NCI-H2196 (cell line): ENCODE measurements around the gene JUNB.
"Not testable (repeated sequence)": the region's sequence is repeated elsewhere in the genome, so short reads cannot be mapped to it uniquely, and the experiment has no call there.

Source experiments
- DNase-seq: peaks from one replicate; lab custom pipeline; 2025; ENCODE audit not compliant: unreplicated experiment; lab: John Stamatoyannopoulos, UW

JUNB gene

GRCh38 chr19:12802267-12803106 lies 11.2 kb downstream of the JUNB start:
- no peak for DNase-seq

GRCh38 chr19:12804051-12804450 lies 12.8 kb downstream of the JUNB start:
- no peak for DNase-seq

- DNase-seq: peak; percentile 95
Observed at GRCh38 chr19:12806242-12807081, 15.2 kb downstream of the JUNB start, which contains the start of gene RNASEH2A. RNASEH2A (plus strand) TSS chr19:12806584; CDS start chr19:12806674, 90 bp downstream.

GRCh38 chr19:12815088-12815487 lies 23.8 kb downstream of the JUNB start:
- DNase-seq: no peak

- not testable (repeated sequence) for DNase-seq
Observed at GRCh38 chr19:12817188-12817587, 25.9 kb downstream of the JUNB start.

GRCh38 chr19:12817810-12818209 lies 26.5 kb downstream of the JUNB start:
- not testable (repeated sequence) for DNase-seq

- no peak for DNase-seq
Observed at GRCh38 chr19:12821761-12822160, 30.5 kb downstream of the JUNB start.

- DNase-seq: no peak
Observed at GRCh38 chr19:12825254-12826131, 34.2 kb downstream of the JUNB start.

GRCh38 chr19:12828494-12828893 lies 37.2 kb downstream of the JUNB start:
- peak; percentile 88 for DNase-seq

GRCh38 chr19:12833418-12833737 lies 42.1 kb downstream of the JUNB start:
- no peak for DNase-seq

GRCh38 chr19:12833738-12834565 lies 42.7 kb downstream of the JUNB start:
- peak; percentile 73 for DNase-seq

- DNase-seq: peak; percentile 56
Observed at GRCh38 chr19:12834566-12834943, 43.3 kb downstream of the JUNB start, which contains the start of gene RTBDN. RTBDN (minus strand) TSS chr19:12834579; CDS start chr19:12829979, 4,600 bp downstream.

GRCh38 chr19:12834976-12835757 lies 43.9 kb downstream of the JUNB start:
- peak; percentile 89 for DNase-seq

- no peak for DNase-seq
Observed at GRCh38 chr19:12836529-12836863, 45.2 kb downstream of the JUNB start.

- DNase-seq: no peak
Observed at GRCh38 chr19:12837225-12837624, 45.9 kb downstream of the JUNB start.

- DNase-seq: peak; percentile 82
Observed at GRCh38 chr19:12838182-12838885, 47.0 kb downstream of the JUNB start, which contains the start of gene MAST1. MAST1 (plus strand) TSS chr19:12838515; CDS start chr19:12838573, 58 bp downstream.

- DNase-seq: no peak
Observed at GRCh38 chr19:12838886-12839756, 47.8 kb downstream of the JUNB start.
